ENCODE results near the gene PVALEF. TPM values are rescaled to one million over a fixed set of nuclear protein-coding genes. Genes with fewer than 3 reads are reported as not detected.

Gene PVALEF
- total RNA-seq, 1 donor from 2014 or later = not detected

GRCh38 chr17:81163051-81163695 lies 2.1 kb upstream of the PVALEF start:
- no peak for ATAC-seq

- ATAC-seq = no peak
Observed at GRCh38 chr17:81163703-81164370, 1.5 kb upstream of the PVALEF start.

- no peak for ATAC-seq
Observed at GRCh38 chr17:81164371-81165245, 699 bp upstream of the PVALEF start.

- no peak for ATAC-seq
Observed at GRCh38 chr17:81166033-81166492, 756 bp downstream of the PVALEF start, which contains the start of gene AATK. Gene AATK (minus strand): TSS chr17:81166221. CDS start chr17:81165992, 229 bp downstream.

GRCh38 chr17:81167194-81167524 lies 1.9 kb downstream of the PVALEF start:
- ATAC-seq = no peak

GRCh38 chr17:81167638-81168037 lies 2.3 kb downstream of the PVALEF start:
- ATAC-seq = no peak

GRCh38 chr17:81169870-81170309 lies 4.6 kb downstream of the PVALEF start:
- ATAC-seq = no peak

- ATAC-seq = no peak
Observed at GRCh38 chr17:81170727-81171494, 5.6 kb downstream of the PVALEF start.

GRCh38 chr17:81171941-81172340 lies 6.6 kb downstream of the PVALEF start:
- ATAC-seq = no peak

GRCh38 chr17:81173052-81173761 lies 7.9 kb downstream of the PVALEF start:
- ATAC-seq = no peak

- ATAC-seq = no peak
Observed at GRCh38 chr17:81173762-81174155, 8.5 kb downstream of the PVALEF start.

GRCh38 chr17:81176666-81177065 lies 11.4 kb downstream of the PVALEF start:
- ATAC-seq = no peak

GRCh38 chr17:81178136-81179091 lies 13.1 kb downstream of the PVALEF start:
- ATAC-seq = no peak

- ATAC-seq = no peak
Observed at GRCh38 chr17:81179220-81179619, 13.9 kb downstream of the PVALEF start.

GRCh38 chr17:81179861-81180260 lies 14.6 kb downstream of the PVALEF start:
- ATAC-seq = no peak

GRCh38 chr17:81180836-81181810 lies 15.8 kb downstream of the PVALEF start:
- no peak for ATAC-seq

GRCh38 chr17:81181811-81182185 lies 16.5 kb downstream of the PVALEF start:
- ATAC-seq = no peak

GRCh38 chr17:81182596-81182995 lies 17.3 kb downstream of the PVALEF start:
- ATAC-seq = no peak

- no peak for ATAC-seq
Observed at GRCh38 chr17:81183316-81183715, 18.0 kb downstream of the PVALEF start.

All from esophagus mucosa (tissue), 1 donor.